HG03060 (cell line): Measurements from ENCODE around the gene TMEM271.

ENCODE experiments used
- ATAC-seq: cut with Tn5 transposase; IDR thresholded peaks from one replicate; pipeline ENCODE4 v1.9.1; 2021; ENCODE audit warnings: low read depth, moderate number of reproducible peaks; ENCODE audit not compliant: unreplicated experiment

Gene TMEM271

GRCh38 chr4:536351-536972, 39.6 kb downstream of the TMEM271 start:
- no peak for ATAC-seq

- no peak for ATAC-seq
Measured at GRCh38 chr4:535924-536281, 40.2 kb downstream of the TMEM271 start.

GRCh38 chr4:535181-535923, 40.7 kb downstream of the TMEM271 start:
- ATAC-seq: no peak

- no peak for ATAC-seq
Measured at GRCh38 chr4:534576-535151, 41.4 kb downstream of the TMEM271 start.

GRCh38 chr4:534101-534575, 42.0 kb downstream of the TMEM271 start:
- ATAC-seq: no peak

GRCh38 chr4:533318-534100, 42.6 kb downstream of the TMEM271 start:
- ATAC-seq: no peak

- ATAC-seq: no peak
Measured at GRCh38 chr4:532588-533317, 43.3 kb downstream of the TMEM271 start.

GRCh38 chr4:531721-532565, 44.2 kb downstream of the TMEM271 start:
- no peak for ATAC-seq

- ATAC-seq: no peak
Measured at GRCh38 chr4:531076-531475, 45.0 kb downstream of the TMEM271 start.

- no peak for ATAC-seq
Measured at GRCh38 chr4:530017-530781, 45.9 kb downstream of the TMEM271 start.

- ATAC-seq: no peak
Measured at GRCh38 chr4:529563-529962, 46.5 kb downstream of the TMEM271 start.

GRCh38 chr4:528835-529234, 47.3 kb downstream of the TMEM271 start:
- no peak for ATAC-seq

- no peak for ATAC-seq
Measured at GRCh38 chr4:528296-528695, 47.8 kb downstream of the TMEM271 start.

- no peak for ATAC-seq
Measured at GRCh38 chr4:526971-527460, 49.1 kb downstream of the TMEM271 start.

- ATAC-seq: no peak
Measured at GRCh38 chr4:526189-526909, 49.7 kb downstream of the TMEM271 start.

GRCh38 chr4:525660-526059, 50.4 kb downstream of the TMEM271 start:
- no peak for ATAC-seq

- no peak for ATAC-seq
Measured at GRCh38 chr4:524196-524595, 51.9 kb downstream of the TMEM271 start.
